ENCODE measurements around the gene CNKSR2.

The CNKSR2 gene

GRCh38 chrX:21638311-21638710 lies 264.1 kb downstream of the CNKSR2 start:
- H3K27ac ChIP-seq (ENCODE audit: low read length): no peak overlapping the region
- no peak for DNase-seq
- no peak overlapping the region for H2AFZ ChIP-seq (ENCODE audit: low read length)
- H3K27me3 ChIP-seq (replicated peaks; ENCODE audit: insufficient read depth, low read length): no peaks in the 10 kb centered on the region
- H3K4me2 ChIP-seq (ENCODE audit: low read depth, low read length): no peak overlapping the region
- no peak overlapping the region for H3K9ac ChIP-seq (ENCODE audit: low read length)
- no peaks in the 10 kb centered on the region for H3K79me2 ChIP-seq (ENCODE audit: low read length)
- H4K20me1 ChIP-seq (ENCODE audit: insufficient read depth, low read length): no peaks in the 10 kb centered on the region
- H3K4me3 ChIP-seq (ENCODE audit: low read length): no peak overlapping the region
- H3F3A ChIP-seq (ENCODE audit: insufficient read depth, low read length): no peaks in the 10 kb centered on the region
- no peaks in the 10 kb centered on the region for H3K36me3 ChIP-seq (replicated peaks; ENCODE audit: insufficient read depth, low read length)
- H3K4me1 ChIP-seq (ENCODE audit: low read length): no peaks in the 10 kb centered on the region
- no peaks in the 10 kb centered on the region for H3K9me3 ChIP-seq (replicated peaks; ENCODE audit: insufficient read depth, low read length)
- H3K9me2 ChIP-seq (replicated peaks; ENCODE audit: insufficient read depth, low read length): no peaks in the 10 kb centered on the region
- no peak for TF ChIP-seq EZH2 (optimal IDR thresholded peaks at IDR 0.05; ENCODE audit: low read depth, low read length)

GRCh38 chrX:21639775-21640174 lies 265.6 kb downstream of the CNKSR2 start:
- no peak overlapping the region for H2AFZ ChIP-seq (ENCODE audit: low read length)
- H3K9ac ChIP-seq (ENCODE audit: low read length): no peak overlapping the region
- H3F3A ChIP-seq (ENCODE audit: insufficient read depth, low read length): no peaks in the 10 kb centered on the region
- TF ChIP-seq EZH2 (optimal IDR thresholded peaks at IDR 0.05; ENCODE audit: low read depth, low read length) (no peak), EZH2phosphoT487 (IDR thresholded peaks at IDR 0.05; ENCODE audit: low read length) (no peak)
- TF ChIP-seq, protein P1, sequence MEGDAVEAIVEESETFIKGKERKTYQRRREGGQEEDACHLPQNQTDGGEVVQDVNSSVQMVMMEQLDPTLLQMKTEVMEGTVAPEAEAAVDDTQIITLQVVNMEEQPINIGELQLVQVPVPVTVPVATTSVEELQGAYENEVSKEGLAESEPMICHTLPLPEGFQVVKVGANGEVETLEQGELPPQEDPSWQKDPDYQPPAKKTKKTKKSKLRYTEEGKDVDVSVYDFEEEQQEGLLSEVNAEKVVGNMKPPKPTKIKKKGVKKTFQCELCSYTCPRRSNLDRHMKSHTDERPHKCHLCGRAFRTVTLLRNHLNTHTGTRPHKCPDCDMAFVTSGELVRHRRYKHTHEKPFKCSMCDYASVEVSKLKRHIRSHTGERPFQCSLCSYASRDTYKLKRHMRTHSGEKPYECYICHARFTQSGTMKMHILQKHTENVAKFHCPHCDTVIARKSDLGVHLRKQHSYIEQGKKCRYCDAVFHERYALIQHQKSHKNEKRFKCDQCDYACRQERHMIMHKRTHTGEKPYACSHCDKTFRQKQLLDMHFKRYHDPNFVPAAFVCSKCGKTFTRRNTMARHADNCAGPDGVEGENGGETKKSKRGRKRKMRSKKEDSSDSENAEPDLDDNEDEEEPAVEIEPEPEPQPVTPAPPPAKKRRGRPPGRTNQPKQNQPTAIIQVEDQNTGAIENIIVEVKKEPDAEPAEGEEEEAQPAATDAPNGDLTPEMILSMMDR (IDR thresholded peaks at IDR 0.05; ENCODE audit: low read length): no peak
- DNase-seq: no peak
- no peaks in the 10 kb centered on the region for H4K20me1 ChIP-seq (ENCODE audit: insufficient read depth, low read length)
- H3K36me3 ChIP-seq (replicated peaks; ENCODE audit: insufficient read depth, low read length): no peaks in the 10 kb centered on the region
- no peak overlapping the region for H3K27ac ChIP-seq (ENCODE audit: low read length)
- no peak overlapping the region for H3K4me2 ChIP-seq (ENCODE audit: low read depth, low read length)
- H3K4me3 ChIP-seq (ENCODE audit: low read length): no peak overlapping the region
- no peaks in the 10 kb centered on the region for H3K79me2 ChIP-seq (ENCODE audit: low read length)
- H3K27me3 ChIP-seq (replicated peaks; ENCODE audit: insufficient read depth, low read length): no peaks in the 10 kb centered on the region
- H3K9me2 ChIP-seq (replicated peaks; ENCODE audit: insufficient read depth, low read length): no peaks in the 10 kb centered on the region
- H3K9me3 ChIP-seq (replicated peaks; ENCODE audit: insufficient read depth, low read length): no peaks in the 10 kb centered on the region
- no peaks in the 10 kb centered on the region for H3K4me1 ChIP-seq (ENCODE audit: low read length)

DNA sequence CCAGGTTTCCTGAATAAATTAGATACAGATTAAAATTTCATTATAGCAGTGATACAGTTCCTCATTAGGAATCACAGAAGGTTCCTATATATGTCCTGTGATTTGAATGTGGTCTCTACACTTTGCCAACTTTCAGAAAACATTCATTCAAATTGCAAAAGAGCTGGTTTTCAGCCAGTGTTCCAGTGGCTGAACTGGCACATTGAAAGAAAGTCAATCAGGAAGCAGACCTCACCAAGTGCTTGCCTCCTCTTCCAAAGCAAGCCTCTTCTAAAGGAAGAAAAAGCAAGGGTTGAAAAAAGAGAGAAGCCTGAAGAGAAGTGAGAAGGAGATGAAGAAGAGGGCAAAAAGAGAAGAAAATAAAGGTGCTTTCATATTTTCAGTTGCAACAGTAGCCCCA lies 271.2 kb downstream of the CNKSR2 start:
- H3K36me3 ChIP-seq (replicated peaks; ENCODE audit: insufficient read depth, low read length): no peaks in the 10 kb centered on the region
- H3K27ac ChIP-seq (ENCODE audit: low read length): no peak overlapping the region
- no peaks in the 10 kb centered on the region for H3F3A ChIP-seq (ENCODE audit: insufficient read depth, low read length)
- no peak for DNase-seq
- H4K20me1 ChIP-seq (ENCODE audit: insufficient read depth, low read length): no peaks in the 10 kb centered on the region
- H3K9ac ChIP-seq (ENCODE audit: low read length): no peak overlapping the region
- no peak for TF ChIP-seq EZH2 (optimal IDR thresholded peaks at IDR 0.05; ENCODE audit: low read depth, low read length)
- TF ChIP-seq EZH2phosphoT487 (IDR thresholded peaks at IDR 0.05; ENCODE audit: low read length): no peak
- TF ChIP-seq, protein P1 (IDR thresholded peaks at IDR 0.05; ENCODE audit: low read length): no peak
- no peaks in the 10 kb centered on the region for H3K4me1 ChIP-seq (ENCODE audit: low read length)
- no peak overlapping the region for H3K4me2 ChIP-seq (ENCODE audit: low read depth, low read length)
- no peaks in the 10 kb centered on the region for H3K9me2 ChIP-seq (replicated peaks; ENCODE audit: insufficient read depth, low read length)
- H3K79me2 ChIP-seq (ENCODE audit: low read length): no peaks in the 10 kb centered on the region
- H3K4me3 ChIP-seq (ENCODE audit: low read length): no peak overlapping the region
- H3K9me3 ChIP-seq (replicated peaks; ENCODE audit: insufficient read depth, low read length): no peaks in the 10 kb centered on the region
- H3K27me3 ChIP-seq (replicated peaks; ENCODE audit: insufficient read depth, low read length): no peaks in the 10 kb centered on the region
- H2AFZ ChIP-seq (ENCODE audit: low read length): no peak overlapping the region

GRCh38 chrX:21645886-21646285 lies 271.7 kb downstream of the CNKSR2 start:
- TF ChIP-seq EZH2 (optimal IDR thresholded peaks at IDR 0.05; ENCODE audit: low read depth, low read length): no peak
- no peak for TF ChIP-seq EZH2phosphoT487 (IDR thresholded peaks at IDR 0.05; ENCODE audit: low read length)
- TF ChIP-seq, protein P1 (IDR thresholded peaks at IDR 0.05; ENCODE audit: low read length): no peak
- Histone ChIP-seq H3K4me1 (ENCODE audit: low read length) (no peaks in the 10 kb centered on the region), H3K4me2 (ENCODE audit: low read depth, low read length) (no peak overlapping the region)

More at GRCh38 chrX:21645886-21646285, 271.7 kb downstream of the CNKSR2 start:
- DNase-seq: no peak
- no peak overlapping the region for H2AFZ ChIP-seq (ENCODE audit: low read length)
- H3K9me2 ChIP-seq (replicated peaks; ENCODE audit: insufficient read depth, low read length): no peaks in the 10 kb centered on the region
- no peak overlapping the region for H3K9ac ChIP-seq (ENCODE audit: low read length)
- no peak overlapping the region for H3K27ac ChIP-seq (ENCODE audit: low read length)
- H3F3A ChIP-seq (ENCODE audit: insufficient read depth, low read length): no peaks in the 10 kb centered on the region
- no peaks in the 10 kb centered on the region for H3K79me2 ChIP-seq (ENCODE audit: low read length)
- H4K20me1 ChIP-seq (ENCODE audit: insufficient read depth, low read length): no peaks in the 10 kb centered on the region
- no peaks in the 10 kb centered on the region for H3K27me3 ChIP-seq (replicated peaks; ENCODE audit: insufficient read depth, low read length)
- no peak overlapping the region for H3K4me3 ChIP-seq (ENCODE audit: low read length)
- H3K9me3 ChIP-seq (replicated peaks; ENCODE audit: insufficient read depth, low read length): no peaks in the 10 kb centered on the region
- H3K36me3 ChIP-seq (replicated peaks; ENCODE audit: insufficient read depth, low read length): no peaks in the 10 kb centered on the region
